HL-60/S4 treated with phorbol 12-myristate 13-acetate at 8.2 ng/mL for 4 days and 3 days (cell line): ENCODE results near the gene POLD1.

Experiments
- in situ Hi-C: fragments of 300-500 bp; cut with MboI; formaldehyde crosslinking; loops from 2 replicates; pipeline ENCODE4 v1.15.0; 2022; ENCODE audit warnings: low sequenced_read_pairs

Gene POLD1

GRCh38 chr19:50460161-50460765 lies 76.1 kb downstream of the POLD1 start:
- in situ Hi-C loops: loop anchor here (10.0 kb wide), 1 partner anchor 95 kb away; the partner anchor contains the start of gene NAPSA

GRCh38 chr19:50461066-50461875 lies 77.1 kb downstream of the POLD1 start:
- in situ Hi-C loops: loop anchor here (10.0 kb wide), 1 partner anchor 96 kb away; the partner anchor contains the start of gene NAPSA

GRCh38 chr19:50462970-50463369 lies 78.8 kb downstream of the POLD1 start:
- in situ Hi-C loops: loop anchor here (10.0 kb wide), 1 partner anchor 98 kb away; the partner anchor contains the start of gene NAPSA

- in situ Hi-C loops: loop anchor here (10.0 kb wide), 1 partner anchor 100 kb away; the partner anchor contains the start of gene NAPSA
These were observed 80.2 kb downstream of the POLD1 start for GRCh38 chr19:50464348-50464747.

GRCh38 chr19:50465000-50465399 lies 80.9 kb downstream of the POLD1 start:
- in situ Hi-C loops: loop anchor here (10.0 kb wide), 1 partner anchor 100 kb away; the partner anchor contains the start of gene NAPSA

GRCh38 chr19:50465986-50466705 lies 82.0 kb downstream of the POLD1 start:
- in situ Hi-C loops: loop anchor here (10.0 kb wide), 1 partner anchor 101 kb away; the partner anchor contains the start of gene NAPSA

- in situ Hi-C loops: loop anchor here (10.0 kb wide), 1 partner anchor 102 kb away; the partner anchor contains the start of gene NAPSA
These were observed 82.5 kb downstream of the POLD1 start for GRCh38 chr19:50466706-50467039.

- in situ Hi-C loops: loop anchor here (10.0 kb wide), 1 partner anchor 103 kb away; the partner anchor contains the start of gene NAPSA
These were observed 83.4 kb downstream of the POLD1 start for GRCh38 chr19:50467566-50467965.
